Esophagus (tissue), 2 donors: ENCODE results near the gene SHANK1. TPM values are rescaled to one million over a fixed set of nuclear protein-coding genes. Genes with fewer than 3 reads are reported as not detected.

Experiments used
- H3K27ac ChIP-seq, 2 donors: one replicate each; pipeline ENCODE4 v1.5.1; 2013; ENCODE audit warnings: low read depth in 2 of 2, mild to moderate bottlenecking in 2 of 2, inconsistent platforms in 1 of 2, low read length in 1 of 2, moderate library complexity in 1 of 2
- H3K27me3 ChIP-seq, 2 donors: one replicate each; pipeline ENCODE4 v1.6.1; 2013; ENCODE audit warnings: low read length in 2 of 2, control low read depth in 1 of 2, mild to moderate bottlenecking in 1 of 2; ENCODE audit not compliant: insufficient read depth in 2 of 2, control insufficient read depth in 1 of 2
- H3K36me3 ChIP-seq, 2 donors: one replicate each; pipeline ENCODE4 v1.6.1; 2013; ENCODE audit warnings: low read length in 1 of 2; ENCODE audit not compliant: control insufficient read depth in 2 of 2, insufficient read depth in 2 of 2
- H3K4me1 ChIP-seq, 2 donors: one replicate each; pipeline ENCODE4 v1.6.1; 2013; ENCODE audit warnings: low read length in 1 of 2; ENCODE audit not compliant: control insufficient read depth in 2 of 2, insufficient read depth in 2 of 2
- H3K4me3 ChIP-seq, 2 donors: one replicate each; pipeline ENCODE4 v1.5.1; 2013; ENCODE audit warnings: low read length in 2 of 2, mild to moderate bottlenecking in 2 of 2, low read depth in 1 of 2, moderate library complexity in 1 of 2
- H3K9me3 ChIP-seq, 2 donors: one replicate each; pipeline ENCODE4 v1.6.1; 2013; ENCODE audit warnings: mild to moderate bottlenecking in 2 of 2, low read depth in 1 of 2, low read length in 1 of 2, moderate library complexity in 1 of 2; ENCODE audit not compliant: control insufficient read depth in 2 of 2, insufficient read depth in 1 of 2
- WGBS, 2 donors: extraction: QIAGEN DNeasy Blood & Tissue Kit; methylation state at CpG; one replicate each; pipeline ENCODE4 v1.1.7; 2013; 5-methylcytosine and 5-hydroxymethylcytosine counted together
- polyA plus RNA-seq, 2 donors: library from polyadenylated mRNA; stranded (reverse); fragments of 200-250 nt; gene quantifications; one replicate each; pipeline ENCODE4 v1.2.3, GENCODE V29; 2013
- donor health status: healthy with polysubstance abuse.
- donor health status: Bipolar disorder and iron deficiency.

The SHANK1 gene
- polyA plus RNA-seq, 2 donors: 0.06 to 0.13 TPM

- H3K4me1 ChIP-seq: peaks cover 17 to 30% of the 10 kb centered on the region in 2 donors
Measured at GRCh38 chr19:50723069-50723468, 3.5 kb upstream of the SHANK1 start, which contains the start of gene CLEC11A. Gene CLEC11A (plus strand): TSS chr19:50723364. CDS start chr19:50723526, 162 bp downstream.

GRCh38 chr19:50722201-50723013, 2.8 kb upstream of the SHANK1 start:
- H3K27me3 ChIP-seq: peaks cover 0 to 7% of the 10 kb centered on the region in 2 donors
- H3K9me3 ChIP-seq: no peaks in the 10 kb centered on the region
- H3K36me3 ChIP-seq: no peaks in the 10 kb centered on the region
- WGBS, 2 donors: 57 to 71% methylated on average over 14 to 15 of the region's 15 CpGs
- peaks cover 16 to 24% of the 10 kb centered on the region in 2 donors for H3K4me1 ChIP-seq
- H3K27ac ChIP-seq: peak overlapping the region; percentile 2
- no peak overlapping the region for H3K4me3 ChIP-seq

More at GRCh38 chr19:50723069-50723468, 3.5 kb upstream of the SHANK1 start, which contains the start of gene CLEC11A:
- 23 to 35% methylated on average over 15 of the region's 15 CpGs for WGBS, 2 donors
- H3K27me3 ChIP-seq: peaks cover 0 to 5% of the 10 kb centered on the region in 2 donors
- H3K4me3 ChIP-seq: peak within 1 kb of the TSS; percentile 56
- H3K27ac ChIP-seq: peak within 1 kb of the TSS; percentile 61 to 67
- H3K36me3 ChIP-seq: no peaks in the 10 kb centered on the region
- no peaks in the 10 kb centered on the region for H3K9me3 ChIP-seq

GRCh38 chr19:50721441-50722137, 2.0 kb upstream of the SHANK1 start:
- no peaks in the 10 kb centered on the region for H3K9me3 ChIP-seq

GRCh38 chr19:50720921-50721381, 1.3 kb upstream of the SHANK1 start:
- 22 to 37% methylated on average over 8 of the region's 8 CpGs for WGBS, 2 donors
- Histone ChIP-seq H3K4me3 (no peak overlapping the region), H3K27ac (peak overlapping the region in 1 of 2 donors; percentile 25), H3K9me3 (no peaks in the 10 kb centered on the region), H3K27me3 (peaks cover 0 to 8% of the 10 kb centered on the region in 2 donors), H3K4me1 (peaks cover 16 to 24% of the 10 kb centered on the region in 2 donors), H3K36me3 (no peaks in the 10 kb centered on the region)

More at GRCh38 chr19:50721441-50722137, 2.0 kb upstream of the SHANK1 start:
- Histone ChIP-seq H3K4me1 (peaks cover 16 to 24% of the 10 kb centered on the region in 2 donors), H3K4me3 (no peak overlapping the region), H3K27ac (peak overlapping the region in 1 of 2 donors; percentile 25), H3K27me3 (peaks cover 0 to 8% of the 10 kb centered on the region in 2 donors), H3K36me3 (no peaks in the 10 kb centered on the region)
- WGBS, 2 donors: 58 to 64% methylated on average over 8 to 10 of the region's 10 CpGs

GRCh38 chr19:50720181-50720920, 749 bp upstream of the SHANK1 start:
- WGBS, 2 donors: 42 to 54% methylated on average over 21 of the region's 21 CpGs

GRCh38 chr19:50719119-50719435, 525 bp downstream of the SHANK1 start:
- 2% methylated on average over 10 to 30 of the region's 30 CpGs for WGBS, 2 donors

More at GRCh38 chr19:50720181-50720920, 749 bp upstream of the SHANK1 start:
- no peak overlapping the region for H3K4me3 ChIP-seq
- H3K36me3 ChIP-seq: no peaks in the 10 kb centered on the region
- peaks cover 11 to 19% of the 10 kb centered on the region in 2 donors for H3K4me1 ChIP-seq
- H3K27me3 ChIP-seq: peaks cover 0 to 8% of the 10 kb centered on the region in 2 donors
- no peaks in the 10 kb centered on the region for H3K9me3 ChIP-seq
- H3K27ac ChIP-seq: peak overlapping the region in 1 of 2 donors; percentile 45

GRCh38 chr19:50718255-50719118, 1.1 kb downstream of the SHANK1 start:
- H3K4me1 ChIP-seq: peaks cover 7 to 12% of the 10 kb centered on the region in 2 donors
- no peak overlapping the region for H3K27ac ChIP-seq
- peaks cover 0 to 8% of the 10 kb centered on the region in 2 donors for H3K27me3 ChIP-seq
- H3K36me3 ChIP-seq: no peaks in the 10 kb centered on the region
- H3K9me3 ChIP-seq: no peaks in the 10 kb centered on the region
- H3K4me3 ChIP-seq: peak overlapping the region in 1 of 2 donors; percentile 23
- 1 to 2% methylated on average over 41 to 74 of the region's 74 CpGs for WGBS, 2 donors

More at GRCh38 chr19:50719119-50719435, 525 bp downstream of the SHANK1 start:
- Histone ChIP-seq H3K9me3 (no peaks in the 10 kb centered on the region), H3K27ac (no peak overlapping the region), H3K4me3 (peak overlapping the region in 1 of 2 donors; percentile 23), H3K4me1 (peaks cover 8 to 12% of the 10 kb centered on the region in 2 donors), H3K27me3 (peaks cover 0 to 8% of the 10 kb centered on the region in 2 donors), H3K36me3 (no peaks in the 10 kb centered on the region)

GRCh38 chr19:50717891-50718254, 1.7 kb downstream of the SHANK1 start:
- 4 to 10% methylated on average over 12 to 13 of the region's 13 CpGs for WGBS, 2 donors
- Histone ChIP-seq H3K27me3 (peaks cover 0 to 8% of the 10 kb centered on the region in 2 donors), H3K36me3 (no peaks in the 10 kb centered on the region), H3K4me1 (peaks cover 5 to 12% of the 10 kb centered on the region in 2 donors), H3K4me3 (no peak overlapping the region), H3K27ac (no peak overlapping the region), H3K9me3 (no peaks in the 10 kb centered on the region)
